GM19023 (cell line): ENCODE measurements around the gene DEFB124.
"Not testable (repeated sequence)": the region's sequence is repeated elsewhere in the genome, so short reads cannot be mapped to it uniquely, and the experiment has no call there.

Experiments used
- ATAC-seq: cut with Tn5 transposase; IDR thresholded peaks from one replicate; pipeline ENCODE4 v1.9.1; 2021; ENCODE audit warnings: mild to moderate bottlenecking, moderate library complexity; ENCODE audit not compliant: unreplicated experiment

The DEFB124 gene

DNA sequence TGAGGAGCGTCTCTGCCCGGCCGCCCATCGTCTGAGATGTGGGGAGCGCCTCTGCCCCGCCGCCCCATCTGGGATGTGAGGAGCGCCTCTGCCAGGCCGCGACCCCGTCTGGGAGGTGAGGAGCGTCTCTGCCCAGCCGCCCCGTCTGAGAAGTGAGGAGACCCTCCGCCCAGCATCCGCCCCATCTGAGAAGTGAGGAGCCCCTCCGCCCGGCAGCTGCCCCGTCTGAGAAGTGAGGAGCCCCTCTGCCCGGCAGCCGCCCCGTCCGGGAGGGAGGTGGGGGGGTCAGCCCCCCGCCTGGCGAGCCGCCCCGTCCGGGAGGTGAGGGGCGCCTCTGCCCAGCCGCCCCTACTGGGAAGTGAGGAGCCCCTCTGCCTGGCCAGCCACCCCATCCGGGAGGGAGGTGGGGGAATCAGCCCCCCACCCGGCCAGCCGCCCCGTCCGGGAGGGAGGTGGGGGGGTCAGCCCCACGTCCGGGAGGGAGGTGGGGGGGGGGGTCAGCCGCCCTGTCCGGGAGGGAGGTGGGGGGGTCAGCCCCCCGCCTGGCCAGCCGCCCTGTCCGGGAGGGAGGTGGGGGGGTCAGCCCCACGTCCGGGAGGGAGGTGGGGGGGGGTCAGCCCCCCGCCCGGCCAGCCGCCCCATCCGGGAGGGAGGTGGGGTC, 47.9 kb downstream of the DEFB124 start:
- not testable (repeated sequence) for ATAC-seq

GRCh38 chr20:31425797-31426196, 49.1 kb downstream of the DEFB124 start:
- no peak for ATAC-seq

- ATAC-seq = no peak
Observed at GRCh38 chr20:31418307-31418706, 56.6 kb downstream of the DEFB124 start.

GRCh38 chr20:31415653-31416052, 59.3 kb downstream of the DEFB124 start:
- no peak for ATAC-seq
